Dendritic cell treated with granulocyte-macrophage colony-stimulating factor and Interleukin-4, amounts not matched to agents 40 ng/mL and 50 ng/mL, for 4 days (primary cell): Measurements from ENCODE around the gene ACACA.

Experiments used
- H3K27ac Mint-ChIP-seq: one replicate; pipeline ENCODE4 v1.8.0; 2022; ENCODE audit warnings: mild to moderate bottlenecking, mixed read lengths
- H3K27me3 Mint-ChIP-seq: one replicate; pipeline ENCODE4 v1.8.0; 2022; ENCODE audit warnings: mild to moderate bottlenecking, mixed read lengths
- H3K36me3 Mint-ChIP-seq: one replicate; pipeline ENCODE4 v1.8.0; 2022; ENCODE audit warnings: low read depth, mixed read lengths
- H3K4me1 Mint-ChIP-seq: one replicate; pipeline ENCODE4 v1.8.0; 2022; ENCODE audit warnings: low read depth, mixed read lengths
- H3K4me3 Mint-ChIP-seq: one replicate; pipeline ENCODE4 v1.8.0; 2022; ENCODE audit warnings: mild to moderate bottlenecking, moderate library complexity, mixed read lengths
- H3K9me3 Mint-ChIP-seq: one replicate; pipeline ENCODE4 v1.8.0; 2022; ENCODE audit warnings: mixed read lengths
- intact Hi-C: fragments of 100-400 bp; cut with micrococcal nuclease; formaldehyde crosslinking; loops from one replicate; pipeline ENCODE4 v1.15.0; 2022

ACACA gene

GRCh38 chr17:37310940-37311339, 95.7 kb downstream of the ACACA start:
- Mint-ChIP-seq H3K4me1 (peaks cover 17% of the 10 kb centered on the region), H3K36me3 (peaks cover 18% of the 10 kb centered on the region), H3K27ac (no peak overlapping the region), H3K4me3 (no peak overlapping the region), H3K9me3 (no peaks in the 10 kb centered on the region), H3K27me3 (no peaks in the 10 kb centered on the region)
- intact Hi-C loops, result no loop called here

GRCh38 chr17:37309051-37309450, 97.6 kb downstream of the ACACA start:
- Mint-ChIP-seq H3K36me3 (peaks cover 22% of the 10 kb centered on the region), H3K9me3 (no peaks in the 10 kb centered on the region), H3K4me1 (peaks cover 17% of the 10 kb centered on the region), H3K27me3 (no peaks in the 10 kb centered on the region), H3K4me3 (no peak overlapping the region), H3K27ac (no peak overlapping the region)
- intact Hi-C loops, result no loop called here

- H3K4me3 Mint-ChIP-seq, result no peak overlapping the region
- H3K27ac Mint-ChIP-seq, result no peak overlapping the region
- peaks cover 15% of the 10 kb centered on the region for H3K36me3 Mint-ChIP-seq
- no peaks in the 10 kb centered on the region for H3K4me1 Mint-ChIP-seq
- no peaks in the 10 kb centered on the region for H3K27me3 Mint-ChIP-seq
- intact Hi-C loops, result no loop called here
- no peaks in the 10 kb centered on the region for H3K9me3 Mint-ChIP-seq
Observed at GRCh38 chr17:37305406-37305905, 101.2 kb downstream of the ACACA start.

GRCh38 chr17:37301288-37301687, 105.3 kb downstream of the ACACA start:
- Mint-ChIP-seq H3K27ac (no peak overlapping the region), H3K27me3 (no peaks in the 10 kb centered on the region), H3K9me3 (no peaks in the 10 kb centered on the region), H3K36me3 (peaks cover 12% of the 10 kb centered on the region), H3K4me3 (no peak overlapping the region), H3K4me1 (peaks cover 6% of the 10 kb centered on the region)
- intact Hi-C loops, result no loop called here

GRCh38 chr17:37300683-37301082, 106.0 kb downstream of the ACACA start:
- Mint-ChIP-seq H3K27me3 (no peaks in the 10 kb centered on the region), H3K4me1 (peaks cover 6% of the 10 kb centered on the region), H3K36me3 (peaks cover 11% of the 10 kb centered on the region), H3K27ac (no peak overlapping the region), H3K4me3 (no peak overlapping the region), H3K9me3 (no peaks in the 10 kb centered on the region)
- intact Hi-C loops, result no loop called here

DNA sequence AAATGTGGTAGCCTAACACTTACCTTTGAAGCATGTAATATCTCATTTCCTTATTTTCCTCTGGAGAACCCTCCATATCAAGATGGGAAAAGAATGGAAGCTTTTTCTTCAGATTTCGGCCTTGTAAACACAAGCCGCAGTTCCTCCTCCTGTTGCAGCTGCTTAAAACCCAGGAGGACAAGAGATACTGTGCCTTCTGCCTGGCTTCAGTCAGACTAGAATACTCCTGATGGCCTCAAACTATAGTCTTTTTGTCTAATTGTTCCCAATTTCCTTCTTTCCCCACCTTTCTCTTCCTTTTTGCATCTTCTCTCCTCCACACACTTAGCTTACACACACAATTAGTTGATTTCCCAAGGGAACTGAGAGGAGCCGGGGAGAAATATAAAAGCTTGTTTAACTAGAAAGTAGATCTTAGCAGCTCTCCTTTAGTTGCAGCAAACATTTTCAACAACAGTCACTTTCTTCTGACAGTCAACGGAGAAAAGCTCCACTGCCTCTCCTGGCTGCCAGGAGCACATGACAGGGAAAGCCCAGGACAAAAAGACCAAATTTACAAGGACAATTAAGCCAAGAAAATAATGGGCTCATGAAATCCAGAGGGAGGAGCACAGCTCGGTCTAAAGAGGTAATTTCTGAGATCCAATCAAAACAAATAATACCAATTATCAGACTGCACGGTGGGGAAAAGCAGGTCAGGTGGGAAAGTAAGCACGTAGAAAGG, 107.2 kb downstream of the ACACA start:
- no peaks in the 10 kb centered on the region for H3K27me3 Mint-ChIP-seq
- no peak overlapping the region for H3K4me3 Mint-ChIP-seq
- no peaks in the 10 kb centered on the region for H3K9me3 Mint-ChIP-seq
- H3K4me1 Mint-ChIP-seq, result peaks cover 6% of the 10 kb centered on the region
- H3K27ac Mint-ChIP-seq, result no peak overlapping the region
- intact Hi-C loops, result no loop called here
- peaks cover 12% of the 10 kb centered on the region for H3K36me3 Mint-ChIP-seq

GRCh38 chr17:37295888-37296287, 110.7 kb downstream of the ACACA start:
- no peaks in the 10 kb centered on the region for H3K9me3 Mint-ChIP-seq
- no peak overlapping the region for H3K4me3 Mint-ChIP-seq
- intact Hi-C loops, result no loop called here
- no peak overlapping the region for H3K27ac Mint-ChIP-seq
- no peaks in the 10 kb centered on the region for H3K27me3 Mint-ChIP-seq
- peaks cover 20% of the 10 kb centered on the region for H3K4me1 Mint-ChIP-seq
- H3K36me3 Mint-ChIP-seq, result peaks cover 12% of the 10 kb centered on the region

- H3K9me3 Mint-ChIP-seq, result no peaks in the 10 kb centered on the region
- H3K4me1 Mint-ChIP-seq, result peaks cover 20% of the 10 kb centered on the region
- no peaks in the 10 kb centered on the region for H3K27me3 Mint-ChIP-seq
- H3K27ac Mint-ChIP-seq, result no peak overlapping the region
- peaks cover 12% of the 10 kb centered on the region for H3K36me3 Mint-ChIP-seq
- H3K4me3 Mint-ChIP-seq, result no peak overlapping the region
- intact Hi-C loops, result no loop called here
Observed at GRCh38 chr17:37294888-37295287, 111.7 kb downstream of the ACACA start.

DNA sequence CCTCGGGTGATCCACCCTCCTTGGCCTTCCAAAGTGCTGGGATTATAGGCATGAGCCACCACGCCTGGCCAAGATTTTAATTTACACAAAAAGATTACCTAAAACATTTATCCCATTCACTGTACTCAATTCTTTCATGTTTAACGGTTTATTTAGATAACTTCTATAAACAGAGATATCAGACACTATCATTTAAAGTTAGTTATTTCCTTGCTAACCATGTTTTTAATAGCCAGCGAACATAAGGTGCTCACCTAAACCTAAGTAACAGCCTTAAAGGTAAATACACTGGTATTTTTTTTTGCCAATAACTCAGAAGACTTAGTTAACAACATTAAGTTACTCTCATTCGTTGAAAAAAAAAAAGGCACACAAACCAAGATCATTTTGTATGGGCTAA, 112.9 kb downstream of the ACACA start:
- Mint-ChIP-seq H3K27ac (no peak overlapping the region), H3K4me3 (no peak overlapping the region), H3K4me1 (peaks cover 14% of the 10 kb centered on the region), H3K27me3 (no peaks in the 10 kb centered on the region), H3K36me3 (peaks cover 18% of the 10 kb centered on the region), H3K9me3 (no peaks in the 10 kb centered on the region)
- intact Hi-C loops, result no loop called here

DNA sequence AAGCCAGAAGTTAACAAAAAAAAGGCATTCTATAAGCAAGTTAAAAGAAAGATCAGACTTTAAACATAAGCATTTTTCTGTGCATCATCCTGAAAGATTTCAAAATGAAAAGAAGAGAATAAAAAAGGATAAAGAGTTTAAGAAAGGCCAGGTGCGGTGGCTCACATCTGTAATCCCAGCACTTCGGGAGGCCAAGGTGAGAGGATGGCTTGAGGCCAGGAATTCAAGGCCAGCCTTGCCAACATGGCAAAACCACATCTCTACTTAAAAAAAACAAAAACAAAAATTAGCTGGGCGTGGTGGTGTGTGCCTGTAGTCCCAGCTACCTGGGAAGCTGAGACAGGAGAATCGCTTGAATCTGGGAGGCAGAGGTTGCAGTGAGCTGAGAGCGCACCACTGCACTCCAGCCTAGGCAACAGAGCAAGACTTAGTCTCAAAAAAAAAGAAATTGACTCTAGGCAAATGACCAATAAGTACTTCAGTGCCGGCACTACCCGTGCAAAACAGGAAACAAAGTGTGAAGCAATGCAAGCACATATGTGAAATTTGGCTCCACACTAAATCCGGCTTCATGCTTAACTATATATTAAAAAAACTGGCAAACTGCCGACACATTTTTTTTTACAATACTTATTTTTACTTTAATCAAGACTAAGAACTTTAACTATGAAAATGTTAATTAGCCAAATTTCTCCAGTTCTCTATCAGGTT, 114.1 kb downstream of the ACACA start:
- intact Hi-C loops, result no loop called here
- H3K27ac Mint-ChIP-seq, result peak overlapping the region; percentile 55
- H3K36me3 Mint-ChIP-seq, result peaks cover 13% of the 10 kb centered on the region
- no peak overlapping the region for H3K4me3 Mint-ChIP-seq
- H3K9me3 Mint-ChIP-seq, result no peaks in the 10 kb centered on the region
- peaks cover 14% of the 10 kb centered on the region for H3K4me1 Mint-ChIP-seq
- no peaks in the 10 kb centered on the region for H3K27me3 Mint-ChIP-seq

GRCh38 chr17:37291351-37291750, 115.3 kb downstream of the ACACA start:
- peaks cover 13% of the 10 kb centered on the region for H3K36me3 Mint-ChIP-seq
- peaks cover 14% of the 10 kb centered on the region for H3K4me1 Mint-ChIP-seq
- no peaks in the 10 kb centered on the region for H3K9me3 Mint-ChIP-seq
- no peak overlapping the region for H3K4me3 Mint-ChIP-seq
- no peaks in the 10 kb centered on the region for H3K27me3 Mint-ChIP-seq
- H3K27ac Mint-ChIP-seq, result no peak overlapping the region
- intact Hi-C loops, result no loop called here

DNA sequence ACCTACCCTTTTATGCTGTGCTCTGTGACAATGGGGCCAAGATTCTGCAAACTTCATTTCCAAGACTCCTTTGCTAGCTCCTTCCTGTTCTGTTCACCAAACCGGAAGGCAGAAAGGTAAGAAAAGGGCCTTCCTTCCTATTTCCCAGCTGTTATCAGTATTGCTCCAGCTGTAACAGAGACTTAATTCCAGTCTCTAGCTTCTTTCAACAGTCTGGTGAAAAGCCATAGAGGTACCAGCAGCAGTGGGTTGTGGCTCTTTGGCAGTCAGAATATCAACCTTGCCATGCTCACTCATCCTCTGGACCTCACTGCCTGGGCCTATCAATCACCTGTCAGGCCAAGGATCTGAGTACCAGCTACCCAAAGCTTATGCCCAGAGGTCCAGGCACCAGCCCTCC, 120.2 kb downstream of the ACACA start:
- Mint-ChIP-seq H3K4me1 (no peaks in the 10 kb centered on the region), H3K27ac (no peak overlapping the region), H3K4me3 (no peak overlapping the region), H3K9me3 (no peaks in the 10 kb centered on the region), H3K36me3 (peaks cover 28% of the 10 kb centered on the region), H3K27me3 (no peaks in the 10 kb centered on the region)
- intact Hi-C loops, result no loop called here

DNA sequence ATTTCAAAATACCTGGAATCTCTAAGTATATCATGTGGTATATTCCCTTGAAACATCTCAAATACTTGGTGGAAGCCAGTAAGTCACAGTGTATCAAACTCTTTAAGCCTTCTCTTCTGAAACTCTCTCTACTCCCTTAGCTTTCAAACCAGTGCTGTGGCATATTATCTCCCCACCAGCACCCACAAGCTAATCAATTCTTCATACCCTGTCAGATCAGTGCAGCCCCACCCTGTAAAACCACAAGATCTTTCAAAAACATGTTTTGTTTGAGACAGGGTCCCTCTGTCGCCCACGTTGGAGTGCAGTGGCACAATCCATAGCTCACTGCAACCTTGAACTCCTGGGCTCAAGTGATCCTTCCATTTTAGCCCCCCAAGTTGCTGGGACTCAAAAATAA, 122.4 kb downstream of the ACACA start:
- Mint-ChIP-seq H3K4me3 (no peak overlapping the region), H3K9me3 (no peaks in the 10 kb centered on the region), H3K27ac (no peak overlapping the region), H3K36me3 (peaks cover 37% of the 10 kb centered on the region), H3K27me3 (no peaks in the 10 kb centered on the region), H3K4me1 (no peaks in the 10 kb centered on the region)
- intact Hi-C loops, result no loop called here

DNA sequence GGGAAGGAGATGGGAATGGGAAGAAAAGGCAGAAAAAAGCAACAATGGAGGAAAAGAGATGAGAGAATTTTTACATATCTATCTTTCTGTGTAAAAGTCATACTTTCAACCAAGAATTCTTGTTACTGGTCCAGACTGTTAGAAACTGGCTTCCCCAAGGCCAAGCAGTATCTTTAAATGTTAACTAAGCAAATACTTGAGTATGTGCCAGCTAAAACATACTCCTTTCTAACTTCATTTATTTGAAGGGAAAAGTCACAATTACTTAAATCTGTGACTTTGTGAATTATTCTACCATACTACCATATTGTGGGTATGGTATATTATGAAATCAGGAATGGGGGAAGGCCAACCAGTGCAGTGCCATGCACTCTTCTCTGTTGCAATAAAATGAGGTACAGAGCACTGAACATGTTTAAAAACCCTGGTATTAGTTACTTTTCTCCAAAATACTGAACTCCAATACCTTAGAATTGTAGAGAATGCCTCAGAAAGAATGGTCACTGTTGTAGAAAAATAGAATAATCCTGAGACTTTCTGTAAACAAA, 123.1 kb downstream of the ACACA start:
- peaks cover 35% of the 10 kb centered on the region for H3K36me3 Mint-ChIP-seq
- no peaks in the 10 kb centered on the region for H3K4me1 Mint-ChIP-seq
- no peaks in the 10 kb centered on the region for H3K9me3 Mint-ChIP-seq
- intact Hi-C loops, result no loop called here
- H3K27me3 Mint-ChIP-seq, result no peaks in the 10 kb centered on the region
- no peak overlapping the region for H3K4me3 Mint-ChIP-seq
- H3K27ac Mint-ChIP-seq, result no peak overlapping the region
